EH (cell line): Measurements from ENCODE around the gene SLC25A23.
"Not testable (repeated sequence)": the region's sequence is repeated elsewhere in the genome, so short reads cannot be mapped to it uniquely, and the experiment has no call there.

ENCODE experiments used
- DNase-seq: peaks from one replicate; pipeline ENCODE4 v3.0.0-alpha.2; 2015; ENCODE audit warnings: low read depth

Gene SLC25A23

DNA sequence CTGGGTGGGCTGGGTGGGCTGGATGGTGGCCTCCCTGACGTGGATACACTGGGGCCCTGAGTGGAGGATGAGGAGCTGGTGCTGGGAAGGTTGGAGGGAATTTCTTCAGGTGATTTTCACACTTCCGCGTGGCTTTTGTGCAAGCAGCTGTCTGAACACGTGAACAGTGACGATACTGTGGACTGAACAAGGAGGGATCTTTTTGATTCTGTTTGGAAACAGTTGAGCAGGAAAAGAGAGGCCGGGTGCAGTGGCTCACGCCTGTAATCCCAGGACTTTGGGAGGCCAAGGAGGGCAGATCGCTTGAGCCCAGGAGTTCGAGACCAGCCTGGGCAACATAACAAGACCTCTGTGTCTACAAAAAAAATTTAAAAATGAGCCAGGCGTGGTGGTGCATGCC is 57.5 kb downstream of the SLC25A23 start:
- DNase-seq = no peak

DNA sequence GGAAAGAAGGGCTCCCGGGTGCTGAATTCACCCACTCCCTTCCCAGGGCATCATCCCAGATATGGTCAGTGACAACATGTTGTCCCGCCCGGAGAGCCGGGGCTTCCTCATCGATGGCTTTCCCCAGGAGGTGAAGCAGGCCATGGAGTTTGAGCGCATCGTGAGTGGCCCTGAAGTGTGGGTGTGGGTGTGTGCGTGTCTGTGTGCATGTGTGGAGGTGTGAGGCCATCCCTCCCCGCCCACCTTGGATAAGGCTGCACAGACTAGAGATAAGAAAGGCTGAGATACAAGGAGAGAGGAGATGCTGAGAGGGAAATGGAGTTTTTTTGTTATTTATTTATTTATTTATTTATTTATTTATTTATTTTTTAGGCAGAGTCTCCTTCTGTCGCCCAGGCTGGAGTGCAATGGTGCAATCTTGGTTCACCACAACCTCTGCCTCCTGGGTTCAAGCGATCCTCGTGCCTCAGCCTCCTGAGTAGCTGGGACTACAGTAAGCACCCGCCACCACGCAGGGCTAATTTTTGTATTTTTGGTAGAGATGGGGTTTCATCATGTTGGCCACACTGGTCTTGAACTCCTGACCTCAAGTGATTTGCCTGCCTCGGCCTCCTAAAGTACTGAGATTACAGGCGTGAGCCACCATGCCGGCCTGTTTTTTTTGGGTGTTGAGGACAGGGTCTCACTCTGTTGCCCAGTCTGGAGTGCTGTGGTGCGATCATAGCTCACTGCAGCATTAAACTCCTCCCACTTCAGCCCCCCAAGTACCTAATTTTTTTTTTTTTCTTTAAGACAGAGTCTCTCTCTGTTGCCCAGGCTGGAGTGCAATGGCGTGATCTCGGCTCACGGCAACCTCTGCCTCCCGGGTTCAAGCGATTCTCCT is 59.3 kb downstream of the SLC25A23 start:
- not testable (repeated sequence) for DNase-seq

DNA sequence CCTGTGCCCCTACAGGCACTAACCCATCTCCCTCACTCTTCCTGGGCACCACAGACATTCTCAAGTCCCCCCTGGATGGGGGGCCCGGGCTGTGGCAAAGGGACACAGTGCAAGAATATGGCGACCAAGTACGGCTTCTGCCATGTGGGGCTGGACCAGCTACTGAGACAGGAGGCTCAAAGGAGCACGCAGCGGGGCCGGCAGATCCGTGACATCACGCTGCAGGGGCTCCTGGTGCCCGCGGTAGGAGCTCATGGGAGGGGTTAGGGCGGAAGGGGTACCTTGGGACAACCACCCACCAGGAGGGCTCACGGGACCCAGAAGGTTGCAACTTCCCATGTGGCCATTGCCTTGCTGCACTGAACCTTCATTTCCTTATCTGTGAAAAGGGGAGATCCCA is 63.3 kb downstream of the SLC25A23 start:
- DNase-seq = no peak

DNA sequence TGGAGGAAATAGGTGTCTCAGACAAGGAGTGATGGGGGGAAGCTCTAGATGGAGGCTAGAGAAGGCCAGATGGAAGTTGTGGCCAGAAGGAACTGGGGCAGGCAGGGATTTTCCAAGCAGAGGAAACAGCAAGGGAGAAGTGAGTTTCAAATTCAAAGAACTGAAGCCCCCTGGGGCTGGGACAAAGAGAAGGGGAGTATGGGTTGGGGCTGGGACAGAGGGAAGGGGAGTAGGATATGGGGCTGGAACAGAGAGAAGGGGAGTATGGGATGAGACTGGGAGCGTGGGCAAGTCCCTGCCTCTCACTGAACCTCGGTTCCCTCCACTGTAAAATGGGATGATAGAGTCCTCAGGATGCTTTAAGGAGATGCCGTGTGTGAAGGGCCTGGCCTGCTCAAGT is 64.8 kb downstream of the SLC25A23 start:
- DNase-seq = no peak

DNA sequence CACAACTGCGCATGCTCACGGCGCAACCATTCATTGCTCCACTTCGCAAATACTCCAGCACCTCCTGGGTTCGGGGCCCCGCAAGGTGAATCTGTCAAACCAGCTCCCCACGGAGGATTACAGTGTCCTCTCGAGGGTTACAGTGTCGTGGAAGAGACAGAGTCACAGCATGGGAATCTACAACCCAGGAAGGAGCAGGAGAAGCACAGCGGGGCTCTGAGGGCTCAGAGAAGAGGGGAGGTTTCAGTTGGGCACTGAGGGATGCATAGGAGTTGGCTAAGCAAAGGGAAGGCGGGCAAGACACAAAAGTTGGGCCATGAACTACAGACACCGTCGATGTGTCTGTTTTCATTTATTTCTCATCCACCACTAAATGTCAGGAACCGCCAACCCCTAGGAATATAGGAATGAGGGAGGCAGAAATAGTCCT is 65.6 kb downstream of the SLC25A23 start:
- DNase-seq = no peak

DNA sequence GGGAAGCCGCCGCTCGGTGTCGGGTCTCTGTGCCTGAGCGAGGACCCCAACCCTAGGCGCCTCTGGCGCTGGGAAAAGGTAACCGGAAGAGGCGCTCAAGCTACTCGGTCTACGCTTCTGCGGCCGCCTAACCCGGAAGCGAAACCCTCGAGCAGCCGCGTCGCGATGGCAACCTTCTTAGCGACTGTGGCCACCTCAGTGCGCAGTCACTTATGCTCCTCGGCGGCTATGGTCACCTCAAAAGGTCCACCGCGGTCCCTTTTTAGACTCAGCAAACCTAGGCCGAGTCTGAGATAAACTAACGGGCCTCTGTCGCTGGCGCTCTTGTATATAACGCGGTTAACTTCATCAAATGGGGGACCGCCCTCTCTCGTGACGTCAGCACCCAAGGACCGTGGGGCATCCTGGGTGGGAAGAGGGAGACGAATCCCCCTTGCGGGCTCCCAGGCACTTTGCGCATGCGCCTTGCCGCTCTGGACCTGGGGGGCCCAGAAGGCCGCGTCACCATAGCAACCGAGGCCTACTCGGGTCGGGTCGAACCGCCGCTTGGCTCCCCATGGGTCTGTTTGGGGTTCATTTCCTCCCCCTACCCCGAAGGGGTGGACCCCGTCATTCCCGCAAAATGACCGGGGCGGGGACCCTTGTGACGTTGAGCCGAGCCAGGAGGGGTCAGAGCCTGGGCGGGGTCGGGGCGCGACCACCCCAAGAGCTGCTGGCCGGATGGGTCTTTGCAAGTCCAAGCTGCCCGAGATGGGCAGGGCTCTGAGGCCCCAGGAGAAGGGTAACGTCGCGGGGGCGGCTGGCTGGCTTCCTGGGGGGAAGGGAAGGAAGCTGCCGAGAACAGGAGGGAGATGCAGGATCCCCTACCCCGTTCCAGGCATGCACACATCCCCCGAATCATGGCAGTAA is 66.3 kb downstream of the SLC25A23 start, which contains the start of gene GTF2F1:
TSS of gene GTF2F1 (minus strand) at position 91 of the 909 bp plus-strand sequence. CDS start 169 bp downstream, outside the sequence.
- DNase-seq = peak; percentile 97

DNA sequence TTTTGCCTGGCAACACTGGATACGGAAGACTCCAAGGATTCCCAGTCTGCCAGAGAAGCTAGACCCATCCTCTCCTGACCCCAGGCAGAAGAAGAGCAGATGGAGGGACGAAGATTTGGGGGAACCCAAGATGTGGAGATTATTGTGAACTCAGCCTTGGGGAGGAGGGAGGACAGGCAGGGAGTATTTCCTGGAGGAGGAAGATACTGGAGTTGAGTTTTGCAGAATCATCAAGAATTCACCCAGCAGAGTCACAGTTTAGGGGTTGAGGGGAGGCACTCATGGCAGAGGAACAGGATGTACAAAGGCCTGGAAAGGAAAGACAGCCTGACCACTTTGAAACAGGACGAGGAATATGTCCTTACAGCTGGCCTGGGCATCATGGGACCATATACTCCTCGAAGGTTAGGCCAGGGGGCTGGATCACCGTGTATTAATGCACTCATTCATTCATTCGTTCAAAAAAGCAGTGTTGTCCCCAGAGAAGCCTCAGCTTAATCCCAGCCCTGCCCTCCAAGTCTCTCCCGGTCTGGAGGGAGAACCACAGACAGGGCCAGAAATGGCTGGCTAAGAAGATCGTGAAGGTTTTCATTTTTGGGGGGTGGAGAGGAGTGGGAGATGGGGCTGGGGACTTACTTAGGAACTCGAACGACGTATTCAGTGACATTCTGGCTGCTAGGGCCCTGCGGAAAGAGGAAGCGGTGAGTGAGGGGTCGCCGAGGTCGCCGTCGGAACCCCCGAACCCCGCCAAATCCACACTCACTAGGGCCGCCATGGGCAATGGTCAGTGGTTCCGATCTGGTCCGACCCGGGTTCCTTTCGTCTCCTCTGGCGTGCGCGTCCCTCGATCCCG is 67.1 kb downstream of the SLC25A23 start:
- peak; percentile 9 for DNase-seq
